Activated T-cell treated with anti-CD3 and anti-CD28 coated beads for 24 hours (primary cell): Measurements from ENCODE around the gene IQCK.

Experiments
- DNase-seq: peaks from one replicate; pipeline ENCODE4 v3.0.0-alpha.2; 2020; ENCODE audit warnings: low read depth

IQCK gene

GRCh38 chr16:19884611-19885450 lies 166.8 kb downstream of the IQCK start, which contains the start of gene GPRC5B:
TSS of gene GPRC5B (minus strand) at chr16:19884848. CDS start at chr16:19872845, 12,003 bp downstream.
- no peak for DNase-seq

DNA sequence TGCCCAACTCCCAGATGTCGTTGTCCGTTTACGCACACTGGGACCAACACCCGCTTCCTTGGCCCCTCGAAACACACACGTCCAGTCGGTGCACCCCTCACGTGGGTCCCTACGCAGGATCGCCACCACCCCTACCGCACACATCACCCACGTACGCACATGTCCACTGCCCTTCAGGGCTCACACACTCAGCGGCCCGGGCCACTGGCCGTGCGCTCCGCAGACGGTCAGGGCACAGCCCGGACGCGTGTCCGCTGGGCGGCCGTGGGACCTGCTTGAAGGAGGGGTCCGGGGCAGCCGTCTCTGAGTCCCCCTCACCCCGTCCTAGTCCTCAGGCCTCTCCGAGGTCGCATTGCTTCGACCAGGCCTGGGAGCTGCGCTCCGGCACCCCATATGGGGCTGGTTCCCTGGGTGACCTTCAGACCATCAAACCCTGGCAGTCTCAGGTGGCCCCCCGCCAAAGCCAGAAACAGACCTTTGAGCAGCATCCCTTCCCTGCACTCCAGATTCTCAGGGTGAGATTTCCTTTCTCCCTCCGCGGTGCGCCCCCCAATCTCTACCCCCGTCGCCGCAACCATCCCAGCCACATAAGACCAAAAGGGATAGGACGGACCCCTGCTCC lies 167.5 kb downstream of the IQCK start:
- no peak for DNase-seq

GRCh38 chr16:19886073-19886941 lies 168.2 kb downstream of the IQCK start:
- peak; percentile 80 for DNase-seq

DNA sequence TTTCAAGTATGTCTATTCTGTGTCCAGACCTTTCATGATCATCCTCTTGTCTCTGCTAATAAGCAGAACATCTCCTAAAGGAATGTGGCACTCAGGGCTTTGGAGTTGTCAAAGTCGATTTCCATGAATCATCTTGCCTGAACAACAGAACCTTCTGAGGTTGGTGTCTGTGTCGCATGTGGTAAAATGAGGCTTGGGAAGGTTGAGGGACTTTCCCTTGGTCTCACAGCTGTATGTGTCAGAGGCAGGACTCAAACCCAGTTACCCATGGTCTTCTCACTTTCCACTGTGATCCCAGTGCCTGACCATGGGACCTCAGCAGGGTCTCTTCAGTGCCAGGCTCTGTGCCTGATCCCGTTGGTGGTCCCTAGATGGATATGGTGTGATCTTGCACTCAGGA lies 170.8 kb downstream of the IQCK start:
- DNase-seq, result no peak

DNA sequence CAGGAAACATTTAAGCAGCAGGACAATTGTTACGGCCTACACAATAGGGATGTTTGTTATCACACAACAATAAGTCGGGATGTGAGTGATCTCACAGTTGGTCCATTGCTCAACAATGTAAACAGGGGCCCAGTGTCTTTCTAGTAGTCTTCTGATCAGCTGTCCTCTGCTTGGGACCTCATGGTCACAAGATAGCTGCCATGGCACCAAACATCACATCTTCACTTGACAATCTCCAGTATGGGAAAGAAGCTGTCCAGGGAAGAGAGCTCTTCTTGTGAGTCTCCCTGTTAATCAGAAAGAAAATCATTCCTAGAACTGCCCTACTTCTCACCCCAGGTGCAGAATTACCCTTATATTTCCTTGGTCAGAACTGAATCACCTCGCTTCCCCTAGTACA lies 172.8 kb downstream of the IQCK start:
- DNase-seq, result no peak

- no peak for DNase-seq
Observed at GRCh38 chr16:19892902-19893301, 174.8 kb downstream of the IQCK start.

DNA sequence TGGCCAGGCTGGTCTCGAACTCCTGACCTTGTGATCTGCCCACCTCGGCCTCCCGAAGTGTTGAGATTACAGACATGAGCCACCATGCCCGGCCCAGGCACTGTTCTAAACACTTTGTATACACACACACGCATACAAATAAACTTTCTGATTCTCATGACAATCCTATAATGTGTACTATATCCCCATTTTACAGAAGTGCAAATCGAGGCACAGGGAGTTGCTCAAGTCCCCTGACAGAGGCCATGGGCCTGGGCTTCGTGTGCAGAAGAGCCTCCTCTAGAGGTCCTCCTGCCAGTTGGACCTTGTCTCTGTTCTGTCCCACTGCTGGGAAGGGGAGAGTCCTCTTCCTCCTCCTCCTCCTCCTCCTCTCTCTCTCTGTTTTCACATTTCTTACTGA lies 176.5 kb downstream of the IQCK start:
- DNase-seq, result no peak

- DNase-seq, result no peak
Observed at GRCh38 chr16:19896951-19897350, 178.9 kb downstream of the IQCK start.

DNA sequence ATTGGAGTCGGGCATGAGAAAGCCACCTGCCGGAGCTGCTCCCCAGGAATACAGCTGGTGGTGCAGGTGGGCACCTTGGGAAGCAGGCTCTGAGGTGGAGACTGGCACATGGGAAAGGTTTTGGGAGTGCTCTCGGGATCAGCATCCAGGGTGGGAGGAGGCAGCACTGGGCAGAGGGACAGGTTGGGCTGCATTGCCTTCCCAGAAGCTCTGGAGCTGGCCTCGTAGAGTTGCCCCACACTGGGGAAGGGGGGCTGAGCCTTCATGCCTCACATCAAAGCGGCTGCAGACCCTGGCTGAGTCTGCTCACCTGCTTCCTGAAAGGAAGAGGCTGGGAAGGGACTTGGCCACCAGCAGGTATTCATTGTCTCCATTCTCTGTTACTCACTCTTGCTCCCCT lies 180.1 kb downstream of the IQCK start:
- no peak for DNase-seq

DNA sequence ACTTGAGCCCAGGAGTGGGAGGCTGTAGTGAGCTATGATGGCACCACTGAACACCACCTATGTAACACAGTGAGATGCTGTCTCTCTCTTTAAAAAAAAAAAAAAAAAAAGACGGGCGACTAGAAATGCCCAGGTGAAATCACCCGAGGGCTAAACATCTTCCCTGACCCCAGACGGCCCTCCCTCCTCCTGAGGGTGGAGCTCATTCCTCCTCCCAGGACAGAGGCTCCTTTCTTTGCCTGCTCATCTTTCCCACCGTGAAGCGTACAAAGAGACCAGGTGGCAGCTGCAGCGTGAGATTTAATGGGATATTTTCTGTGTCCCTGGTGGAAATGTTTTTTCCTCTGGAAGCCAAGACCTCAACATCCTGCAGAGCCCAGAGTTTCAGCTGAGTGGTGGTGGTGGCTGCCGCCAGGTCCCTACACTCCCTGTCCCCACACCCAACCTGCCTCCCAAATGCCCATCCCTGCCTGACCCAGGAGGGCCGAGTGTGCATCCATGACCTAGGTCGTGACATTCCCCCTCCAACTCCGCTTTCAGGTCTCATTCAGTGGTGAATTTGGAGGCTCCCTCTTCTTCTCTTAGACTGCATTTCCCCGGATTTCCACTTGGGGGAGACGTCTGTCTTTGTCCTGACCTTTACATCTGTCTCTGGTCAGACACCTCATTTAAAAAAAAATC lies 181.0 kb downstream of the IQCK start:
- no peak for DNase-seq

- no peak for DNase-seq
Observed at GRCh38 chr16:19899605-19899955, 181.5 kb downstream of the IQCK start.

DNA sequence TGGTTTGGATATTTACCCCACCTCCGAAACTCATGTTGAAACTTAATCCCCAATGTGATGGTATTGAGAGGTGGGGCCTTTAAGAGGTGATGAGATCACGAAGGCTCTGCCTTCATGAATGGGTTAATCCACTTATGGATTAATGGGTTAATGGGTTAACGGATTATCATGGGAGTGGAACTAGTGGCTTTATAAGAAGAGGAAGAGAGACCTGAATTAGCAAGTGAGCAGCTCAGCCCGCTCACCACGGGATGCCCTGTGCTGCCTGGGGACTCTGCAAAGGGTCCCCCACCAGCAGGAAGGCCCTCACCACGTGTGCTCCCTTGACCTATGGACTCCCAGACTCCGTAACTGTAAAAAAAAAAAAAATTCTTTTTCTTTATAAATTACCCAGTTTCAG lies 183.1 kb downstream of the IQCK start:
- no peak for DNase-seq

DNA sequence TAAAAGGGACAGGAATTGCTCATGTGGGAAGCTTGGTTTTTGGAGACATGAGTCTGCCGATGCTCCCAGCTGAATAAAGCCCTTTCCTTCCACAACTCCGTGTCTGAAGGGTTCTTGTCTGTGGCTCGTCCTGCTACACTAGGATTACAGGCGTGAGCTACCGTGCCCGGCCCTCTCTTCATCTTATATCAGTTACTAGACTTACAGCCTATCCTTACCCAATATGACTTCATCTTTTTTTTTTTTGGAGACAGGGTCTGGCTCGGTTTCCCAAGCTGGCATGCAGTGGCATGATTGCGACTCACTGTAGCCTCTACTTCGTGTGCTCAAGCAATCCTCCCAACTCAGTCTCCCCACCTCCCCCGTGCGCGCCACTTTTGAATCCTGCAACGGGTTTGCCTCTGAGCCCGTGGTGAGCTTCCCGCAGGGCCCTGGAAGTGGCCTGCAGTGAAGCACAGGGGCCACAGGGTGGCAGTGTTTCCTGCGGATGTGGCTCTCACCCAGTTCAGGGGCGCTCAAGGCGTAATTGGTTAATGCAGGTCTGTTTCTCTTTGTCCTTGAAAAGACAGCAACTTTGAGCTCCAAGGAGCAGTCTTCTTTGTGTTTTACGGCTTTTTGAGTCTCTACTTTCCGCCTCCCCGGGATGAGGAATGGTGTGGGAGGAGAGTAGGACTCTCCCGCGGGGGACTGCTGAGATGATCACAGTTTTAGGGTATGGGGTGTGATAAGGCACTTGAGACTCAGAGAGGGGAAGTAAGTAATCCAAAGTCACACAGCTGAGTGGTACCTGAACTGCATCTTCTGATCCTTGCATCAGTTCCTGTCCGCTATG lies 189.3 kb downstream of the IQCK start:
- peak; percentile 60 for DNase-seq
